DOHH2 (cell line): Measurements from ENCODE around the gene TOMM6.

Experiments
- H3F3A ChIP-seq: fragments of 200-600 bp; sonication (generic), shearing (Covaris generic); 2 replicates; pipeline ENCODE4 v1.6.0; 2016; ENCODE audit warnings: antibody characterized with exemption, mild to moderate bottlenecking; ENCODE audit not compliant: control insufficient read depth, insufficient read depth
- H3K27ac ChIP-seq: fragments of 200-600 bp; sonication (generic); 2 replicates; pipeline ENCODE4 v1.5.1; 2014; ENCODE audit warnings: low read depth, mild to moderate bottlenecking, low read length, moderate library complexity
- H3K27me3 ChIP-seq: fragments of 200-600 bp; sonication (generic); 2 replicates; pipeline ENCODE4 v1.6.1; 2014; ENCODE audit warnings: mild to moderate bottlenecking, low read length, mixed read lengths; ENCODE audit not compliant: control insufficient read depth
- H3K36me3 ChIP-seq: fragments of 200-600 bp; sonication (generic); 2 replicates; pipeline ENCODE4 v1.6.1; 2014; ENCODE audit warnings: mild to moderate bottlenecking, low read length, moderate library complexity, mixed read lengths; ENCODE audit not compliant: control insufficient read depth
- H3K4me1 ChIP-seq: fragments of 200-600 bp; sonication (generic); 2 replicates; pipeline ENCODE4 v1.6.1; 2014; ENCODE audit warnings: mild to moderate bottlenecking, low read length, mixed read lengths; ENCODE audit not compliant: control insufficient read depth
- H3K4me2 ChIP-seq: fragments of 200-600 bp; sonication (generic); 2 replicates; pipeline ENCODE4 v1.6.0; 2014; ENCODE audit warnings: mild to moderate bottlenecking, low read length, moderate library complexity
- H3K4me3 ChIP-seq: fragments of 200-600 bp; sonication (generic); 2 replicates; pipeline ENCODE4 v1.5.1; 2014; ENCODE audit warnings: mild to moderate bottlenecking, low read length, mixed read lengths
- H3K79me2 ChIP-seq: fragments of 200-600 bp; sonication (generic); 2 replicates; pipeline ENCODE4 v1.6.1; 2014; ENCODE audit warnings: mild to moderate bottlenecking, low read length, mixed read lengths; ENCODE audit not compliant: control insufficient read depth
- H3K9me2 ChIP-seq: fragments of 200-600 bp; sonication (generic); replicated peaks from 2 replicates; pipeline ENCODE4 v1.6.1; 2014; ENCODE audit warnings: mild to moderate bottlenecking, low read length, mixed read lengths; ENCODE audit not compliant: control insufficient read depth
- H3K9me3 ChIP-seq: fragments of 200-600 bp; sonication (generic); 2 replicates; pipeline ENCODE4 v1.6.1; 2014; ENCODE audit warnings: antibody characterized with exemption, low read length, mixed read lengths; ENCODE audit not compliant: control insufficient read depth, insufficient read depth
- H4K20me1 ChIP-seq: fragments of 200-600 bp; sonication (generic); 2 replicates; pipeline ENCODE4 v1.6.0; 2014; ENCODE audit warnings: low read depth, mild to moderate bottlenecking, antibody characterized with exemption, low read length, moderate library complexity; ENCODE audit not compliant: control insufficient read depth, insufficient read depth
- EZH2phosphoT487 ChIP-seq: fragments of 200-600 bp; sonication (generic); IDR thresholded peaks from 2 replicates; pipeline ENCODE4 v1.6.1; 2017; ENCODE audit warnings: borderline replicate concordance, mild to moderate bottlenecking, antibody characterized with exemption, low read length, moderate library complexity, mixed read lengths
- TF ChIP-seq, protein P1 (sequence below): fragments of 200-600 bp; sonication (generic); IDR thresholded peaks from one replicate; pipeline ENCODE4 v1.5.1; 2014; ENCODE audit warnings: antibody characterized with exemption, mild to moderate bottlenecking, low read depth, low read length; ENCODE audit not compliant: poor library complexity, severe bottlenecking

TOMM6 gene

DNA sequence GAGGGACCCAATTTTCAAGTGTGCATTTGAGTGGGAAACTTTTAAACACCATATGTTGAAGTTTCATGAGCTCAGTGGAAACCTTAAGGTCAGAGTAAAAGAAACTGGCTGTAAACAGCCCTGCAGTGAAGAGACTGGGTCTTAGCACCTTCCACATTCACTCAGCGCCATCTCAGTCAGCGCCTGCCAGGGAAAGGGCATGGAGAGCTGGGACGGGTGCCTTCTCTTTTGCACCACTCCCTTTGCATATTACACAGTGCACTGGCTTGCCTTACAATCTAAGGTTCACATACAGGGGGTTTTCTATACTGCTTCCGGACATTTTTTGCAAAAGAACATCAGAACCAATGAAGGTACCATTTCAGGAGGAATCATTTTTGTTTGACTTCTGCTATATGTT is 4.5 kb downstream of the TOMM6 start:
- peaks cover 58% of the 10 kb centered on the region for H3K36me3 ChIP-seq
- H3K4me1 ChIP-seq: peaks cover 11% of the 10 kb centered on the region
- no peaks in the 10 kb centered on the region; the same call in 1 of the 2 replicates for H4K20me1 ChIP-seq
- no peak overlapping the region for H3K27ac ChIP-seq
- H3K27me3 ChIP-seq: no peaks in the 10 kb centered on the region
- peaks cover 33% of the 10 kb centered on the region for H3K79me2 ChIP-seq
- peaks cover 29% of the 10 kb centered on the region for H3F3A ChIP-seq
- no peaks in the 10 kb centered on the region for H3K9me3 ChIP-seq
- H3K4me3 ChIP-seq: no peak overlapping the region
- no peak overlapping the region for H3K4me2 ChIP-seq
- no peaks in the 10 kb centered on the region for H3K9me2 ChIP-seq
- TF ChIP-seq, protein P1, sequence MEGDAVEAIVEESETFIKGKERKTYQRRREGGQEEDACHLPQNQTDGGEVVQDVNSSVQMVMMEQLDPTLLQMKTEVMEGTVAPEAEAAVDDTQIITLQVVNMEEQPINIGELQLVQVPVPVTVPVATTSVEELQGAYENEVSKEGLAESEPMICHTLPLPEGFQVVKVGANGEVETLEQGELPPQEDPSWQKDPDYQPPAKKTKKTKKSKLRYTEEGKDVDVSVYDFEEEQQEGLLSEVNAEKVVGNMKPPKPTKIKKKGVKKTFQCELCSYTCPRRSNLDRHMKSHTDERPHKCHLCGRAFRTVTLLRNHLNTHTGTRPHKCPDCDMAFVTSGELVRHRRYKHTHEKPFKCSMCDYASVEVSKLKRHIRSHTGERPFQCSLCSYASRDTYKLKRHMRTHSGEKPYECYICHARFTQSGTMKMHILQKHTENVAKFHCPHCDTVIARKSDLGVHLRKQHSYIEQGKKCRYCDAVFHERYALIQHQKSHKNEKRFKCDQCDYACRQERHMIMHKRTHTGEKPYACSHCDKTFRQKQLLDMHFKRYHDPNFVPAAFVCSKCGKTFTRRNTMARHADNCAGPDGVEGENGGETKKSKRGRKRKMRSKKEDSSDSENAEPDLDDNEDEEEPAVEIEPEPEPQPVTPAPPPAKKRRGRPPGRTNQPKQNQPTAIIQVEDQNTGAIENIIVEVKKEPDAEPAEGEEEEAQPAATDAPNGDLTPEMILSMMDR: no peak
- no peak for TF ChIP-seq EZH2phosphoT487

DNA sequence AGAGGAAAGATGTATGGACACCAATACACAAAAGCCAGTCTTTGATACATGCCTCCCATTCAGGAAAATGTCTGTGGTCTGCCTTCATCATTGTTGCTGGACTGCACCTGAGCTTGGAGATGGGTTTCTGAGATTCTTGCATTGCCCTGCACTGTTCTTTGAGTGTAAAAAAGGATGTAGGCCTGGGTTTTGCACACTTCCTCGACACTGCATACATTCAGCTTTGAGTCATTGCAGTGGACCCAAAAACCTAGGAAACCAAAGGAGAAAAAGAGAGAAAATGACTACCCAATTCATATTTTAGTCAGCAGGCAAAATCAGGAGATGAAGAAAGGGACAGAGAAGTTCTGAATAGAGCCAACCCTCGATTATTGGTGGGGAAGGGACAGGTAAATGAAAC is 9.0 kb downstream of the TOMM6 start:
- Histone ChIP-seq H3K27ac (no peak overlapping the region), H3K27me3 (no peaks in the 10 kb centered on the region), H3K79me2 (no peaks in the 10 kb centered on the region; the same call in 1 of the 2 replicates), H3K9me2 (no peaks in the 10 kb centered on the region), H3K4me1 (no peaks in the 10 kb centered on the region), H4K20me1 (no peaks in the 10 kb centered on the region), H3K4me2 (no peak overlapping the region), H3F3A (peaks cover 11% of the 10 kb centered on the region), H3K4me3 (no peak overlapping the region), H3K36me3 (peaks cover 39% of the 10 kb centered on the region), H3K9me3 (no peaks in the 10 kb centered on the region)
- TF ChIP-seq EZH2phosphoT487: no peak
- TF ChIP-seq, protein P1: no peak

DNA sequence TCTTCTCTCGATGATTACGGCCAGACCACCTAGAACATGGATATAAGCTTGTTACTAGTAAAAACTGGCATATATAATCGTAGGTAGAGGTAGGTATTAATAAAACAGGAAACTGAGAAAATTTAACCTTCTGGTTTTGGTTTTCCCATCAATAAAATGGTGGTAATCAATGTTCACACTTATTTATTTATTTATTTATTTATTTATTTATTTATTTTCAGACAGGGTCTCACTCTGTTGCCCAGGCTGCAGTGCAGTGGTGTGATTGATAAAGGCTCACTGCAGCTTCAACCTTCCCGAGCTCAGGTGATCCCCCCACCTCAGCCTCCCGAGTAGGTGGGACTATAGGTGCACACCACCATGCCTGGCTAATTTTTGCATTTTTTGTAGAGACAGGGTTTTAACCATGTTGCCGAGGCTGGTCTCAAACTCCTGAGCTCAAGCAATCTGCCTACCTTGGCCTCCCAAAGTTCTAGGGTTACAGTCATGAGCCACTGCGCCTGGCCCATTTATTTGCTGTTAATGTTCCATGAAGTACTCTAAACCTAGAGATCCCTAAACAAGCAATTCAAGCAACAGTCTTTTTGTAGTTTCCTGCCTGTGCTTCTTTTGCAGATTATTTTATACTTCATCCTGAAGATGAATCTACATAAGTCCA is 11.5 kb downstream of the TOMM6 start:
- no peak overlapping the region for H3K4me3 ChIP-seq
- no peaks in the 10 kb centered on the region for H3K9me3 ChIP-seq
- peaks cover 23% of the 10 kb centered on the region; the same call in 1 of the 2 replicates for H3K36me3 ChIP-seq
- H3K27ac ChIP-seq: no peak overlapping the region
- H3F3A ChIP-seq: no peaks in the 10 kb centered on the region; the same call in 1 of the 2 replicates
- no peak overlapping the region for H3K4me2 ChIP-seq
- H3K9me2 ChIP-seq: no peaks in the 10 kb centered on the region
- TF ChIP-seq EZH2phosphoT487: no peak
- TF ChIP-seq, protein P1: no peak
- H3K4me1 ChIP-seq: no peaks in the 10 kb centered on the region
- H4K20me1 ChIP-seq: no peaks in the 10 kb centered on the region
- no peaks in the 10 kb centered on the region for H3K79me2 ChIP-seq
- H3K27me3 ChIP-seq: no peaks in the 10 kb centered on the region
